Type B pancreatic cell (in vitro differentiated cells): Measurements from ENCODE around the gene TLR4. TPM values are rescaled to one million over a fixed set of nuclear protein-coding genes. Genes with fewer than 3 reads are reported as not detected.

Source experiments
- DNase-seq: peaks from one replicate; pipeline ENCODE4 v3.0.0; 2021; ENCODE audit warnings: mixed read lengths; ENCODE audit not compliant: unreplicated experiment; ENCODE audit errors: extremely low spot score
- H3K27ac Mint-ChIP-seq: 2 replicates; pipeline ENCODE4 v1.8.0; 2021; ENCODE audit warnings: mild to moderate bottlenecking, mixed read lengths
- H3K27me3 Mint-ChIP-seq: 2 replicates; pipeline ENCODE4 v1.8.0; 2021; ENCODE audit warnings: mixed read lengths
- H3K36me3 Mint-ChIP-seq: 2 replicates; pipeline ENCODE4 v1.8.0; 2021; ENCODE audit warnings: mixed read lengths
- H3K4me1 Mint-ChIP-seq: one replicate; pipeline ENCODE4 v1.8.0; 2021; ENCODE audit warnings: mixed read lengths; ENCODE audit not compliant: unreplicated experiment
- H3K4me3 Mint-ChIP-seq: 2 replicates; pipeline ENCODE4 v1.8.0; 2021; ENCODE audit warnings: mild to moderate bottlenecking, mixed read lengths
- H3K9me3 Mint-ChIP-seq: 2 replicates; pipeline ENCODE4 v1.8.0; 2021; ENCODE audit warnings: mixed read lengths
- CTCF ChIP-seq: fragments of 200-600 bp; sonication (generic); conservative IDR thresholded peaks from 2 replicates; pipeline ENCODE4 v1.5.0; 2021; ENCODE audit warnings: antibody characterized with exemption, mild to moderate bottlenecking
- total RNA-seq: library from RNA; stranded (reverse); gene quantifications from 2 replicates; pipeline ENCODE4 v1.2.1, GENCODE V29; 2021; ENCODE audit warnings: low replicate concordance

TLR4 gene
- total RNA-seq, 1 donor from 2014 or later = 2.7 TPM

- Mint-ChIP-seq H3K27ac (no peak overlapping the region), H3K4me1 (no peaks in the 10 kb centered on the region), H3K27me3 (no peaks in the 10 kb centered on the region), H3K9me3 (no peaks in the 10 kb centered on the region), H3K36me3 (no peaks in the 10 kb centered on the region), H3K4me3 (no peak overlapping the region)
- no peak for DNase-seq
- no peak for TF ChIP-seq CTCF
These were observed 15.9 kb downstream of the TLR4 start for GRCh38 chr9:117720066-117720465.

- H3K27ac Mint-ChIP-seq = no peak overlapping the region
These were observed 16.4 kb downstream of the TLR4 start for GRCh38 chr9:117720555-117720954.

DNA sequence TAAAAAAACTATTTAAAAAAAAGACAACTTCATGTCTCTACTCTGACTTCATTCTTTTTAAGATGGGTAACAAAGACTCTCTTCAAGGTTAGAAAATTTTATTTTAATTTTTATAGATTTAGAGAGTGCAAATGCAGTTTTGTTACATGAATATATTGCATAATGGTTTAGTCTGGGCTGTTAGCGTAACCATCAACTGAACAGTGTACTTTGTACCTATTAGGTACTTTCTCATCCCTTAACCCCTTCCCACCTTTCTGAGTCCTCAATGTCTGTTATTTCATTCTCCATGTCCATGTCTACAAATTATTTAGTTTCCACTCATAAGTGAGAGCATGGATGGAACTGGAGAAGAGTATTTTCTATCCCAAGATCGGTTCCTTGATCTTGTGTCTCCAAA, 16.8 kb downstream of the TLR4 start:
- Mint-ChIP-seq H3K9me3 (no peaks in the 10 kb centered on the region), H3K4me1 (no peaks in the 10 kb centered on the region), H3K4me3 (no peak overlapping the region), H3K27me3 (no peaks in the 10 kb centered on the region), H3K36me3 (no peaks in the 10 kb centered on the region), H3K27ac (no peak overlapping the region)
- DNase-seq = no peak
- no peak for TF ChIP-seq CTCF

More at GRCh38 chr9:117720555-117720954, 16.4 kb downstream of the TLR4 start:
- no peak overlapping the region for H3K4me3 Mint-ChIP-seq
- no peaks in the 10 kb centered on the region for H3K36me3 Mint-ChIP-seq
- H3K4me1 Mint-ChIP-seq = no peaks in the 10 kb centered on the region
- no peaks in the 10 kb centered on the region for H3K27me3 Mint-ChIP-seq
- DNase-seq = no peak
- H3K9me3 Mint-ChIP-seq = no peaks in the 10 kb centered on the region
- no peak for TF ChIP-seq CTCF

- Mint-ChIP-seq H3K4me3 (no peak overlapping the region), H3K27ac (no peak overlapping the region), H3K36me3 (no peaks in the 10 kb centered on the region), H3K27me3 (no peaks in the 10 kb centered on the region), H3K9me3 (no peaks in the 10 kb centered on the region), H3K4me1 (no peaks in the 10 kb centered on the region)
- DNase-seq = no peak
- TF ChIP-seq CTCF = no peak
These were observed 18.0 kb downstream of the TLR4 start for GRCh38 chr9:117722108-117722761.

DNA sequence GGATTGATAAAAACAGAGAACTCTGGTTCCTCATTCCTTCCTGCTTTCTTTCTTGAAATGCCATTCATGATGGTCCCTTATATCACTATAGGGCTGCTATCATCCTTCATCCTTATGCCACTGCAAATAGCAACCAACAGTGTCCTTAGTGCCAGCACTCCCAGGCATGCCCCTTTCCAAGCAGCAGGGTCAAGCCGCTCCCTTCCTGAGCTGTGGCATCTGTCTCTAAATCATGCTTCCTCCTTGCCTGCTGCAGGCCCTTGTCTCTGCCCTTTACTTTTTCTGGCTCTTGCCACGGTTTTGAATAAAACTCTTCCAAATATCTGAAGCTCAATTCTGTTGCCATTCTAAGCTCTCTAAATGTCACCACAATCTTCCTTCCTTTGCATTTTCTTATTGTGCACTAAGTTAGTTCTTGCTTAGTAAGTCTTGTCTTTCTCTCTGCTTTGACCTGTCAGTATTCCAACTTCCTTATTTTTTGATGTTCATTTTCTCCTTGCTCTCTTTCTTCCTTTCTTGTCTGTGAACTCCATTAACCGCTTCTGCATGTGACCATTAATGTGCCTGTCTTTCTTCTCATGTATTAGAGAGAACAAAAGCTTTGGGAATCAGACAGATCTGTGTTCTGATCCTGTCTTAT, 19.9 kb downstream of the TLR4 start:
- no peak for TF ChIP-seq CTCF
- H3K27me3 Mint-ChIP-seq = peaks cover under 1% of the 10 kb centered on the region
- H3K4me3 Mint-ChIP-seq = no peak overlapping the region
- no peak overlapping the region for H3K27ac Mint-ChIP-seq
- H3K36me3 Mint-ChIP-seq = no peaks in the 10 kb centered on the region
- no peaks in the 10 kb centered on the region for H3K9me3 Mint-ChIP-seq
- no peaks in the 10 kb centered on the region for H3K4me1 Mint-ChIP-seq
- DNase-seq = no peak
